AG20443 (cell line): ENCODE data around the gene LRRC7.

Source experiments
- DNase-seq: peaks from one replicate; pipeline ENCODE4 v3.0.0; 2012; ENCODE audit warnings: low spot score, mixed read lengths

Gene LRRC7

DNA sequence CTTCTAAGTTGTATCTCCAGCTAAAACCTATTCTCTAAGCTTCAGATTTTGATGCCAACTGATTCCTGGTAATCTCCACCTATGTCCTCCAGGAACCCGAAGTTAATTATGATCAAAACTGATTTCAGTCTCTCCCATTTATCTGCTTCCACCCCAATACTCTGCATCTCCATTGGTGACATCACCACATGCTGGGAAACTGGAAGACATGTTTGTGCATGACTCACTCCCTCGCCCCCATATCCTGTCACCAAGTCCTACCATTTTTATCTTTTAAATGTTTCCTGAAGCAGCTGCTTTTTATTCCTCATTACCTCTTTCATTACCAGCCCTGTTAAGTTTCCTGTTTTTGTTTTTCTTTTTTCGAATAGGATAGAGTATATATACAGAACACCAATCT lies 409.2 kb downstream of the LRRC7 start:
- peak; percentile 21 for DNase-seq

- DNase-seq: peak; percentile 71
Observed at GRCh38 chr1:69982992-69983391, 415.3 kb downstream of the LRRC7 start.

DNA sequence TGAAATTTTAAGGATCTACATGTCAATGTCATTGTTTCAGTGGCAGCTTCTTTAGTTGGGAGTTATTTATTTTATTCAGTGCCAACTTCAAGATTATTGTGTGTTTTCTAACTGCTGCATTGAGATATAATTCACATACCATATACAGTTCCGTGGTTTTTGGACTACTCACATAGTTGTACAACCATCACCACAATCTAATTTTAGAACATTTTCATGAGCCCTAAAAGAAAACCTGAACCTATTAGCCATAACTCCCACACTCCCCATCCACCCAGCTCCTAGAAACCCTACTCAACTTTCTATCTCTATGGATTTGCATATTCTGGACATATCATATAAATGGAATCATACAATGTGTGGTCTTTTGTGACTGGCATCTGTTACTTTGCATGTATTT lies 417.7 kb downstream of the LRRC7 start:
- DNase-seq: no peak

DNA sequence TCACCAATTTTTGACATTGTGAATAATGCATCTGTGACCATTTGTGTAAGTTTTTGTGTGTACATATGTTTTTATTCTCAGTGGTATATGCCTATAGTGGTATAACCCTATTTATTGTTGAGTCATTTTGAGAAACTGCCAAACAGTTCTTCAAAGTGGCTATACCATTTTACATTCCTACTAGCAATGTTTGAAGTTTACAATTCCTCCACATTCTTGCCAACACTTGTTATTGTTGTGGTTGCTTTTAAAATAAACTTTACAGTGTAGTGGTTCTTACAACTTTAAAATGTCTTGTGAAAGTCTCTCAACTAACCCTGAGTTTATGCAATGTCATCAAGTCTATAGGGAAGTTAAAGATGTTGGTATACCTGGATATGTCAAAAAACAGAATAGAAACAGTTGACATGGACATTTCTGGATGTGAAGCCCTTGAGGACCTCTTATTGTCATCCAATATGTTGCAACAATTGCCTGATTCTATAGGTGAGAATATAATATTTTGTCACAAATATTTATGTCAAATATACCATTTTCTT lies 418.2 kb downstream of the LRRC7 start:
- no peak for DNase-seq

GRCh38 chr1:69987881-69988280 lies 420.2 kb downstream of the LRRC7 start:
- DNase-seq: no peak

DNA sequence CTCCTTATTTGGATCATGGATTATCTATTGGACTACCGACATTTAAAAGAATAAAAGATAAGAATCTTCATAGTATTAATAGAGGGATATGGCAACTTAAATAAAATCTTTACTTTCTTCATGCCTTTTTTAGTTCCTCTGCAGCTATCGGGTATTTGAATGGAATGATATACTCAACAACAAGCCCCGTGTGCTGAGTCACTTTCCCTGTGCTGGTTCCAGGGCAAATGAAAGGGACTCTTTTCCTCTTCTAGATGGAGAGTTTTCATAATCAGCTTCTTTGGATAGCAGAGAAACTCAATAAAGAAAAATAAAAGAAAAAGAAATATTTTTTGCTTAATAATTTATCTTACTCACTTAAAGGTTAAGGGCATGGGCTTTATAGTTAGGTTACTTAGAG lies 423.9 kb downstream of the LRRC7 start:
- DNase-seq: peak; percentile 50

- no peak for DNase-seq
Observed at GRCh38 chr1:69992594-69992993, 424.9 kb downstream of the LRRC7 start.

GRCh38 chr1:69993810-69994209 lies 426.1 kb downstream of the LRRC7 start:
- no peak for DNase-seq

- DNase-seq: peak; percentile 11
Observed at GRCh38 chr1:69994241-69994640, 426.5 kb downstream of the LRRC7 start.

DNA sequence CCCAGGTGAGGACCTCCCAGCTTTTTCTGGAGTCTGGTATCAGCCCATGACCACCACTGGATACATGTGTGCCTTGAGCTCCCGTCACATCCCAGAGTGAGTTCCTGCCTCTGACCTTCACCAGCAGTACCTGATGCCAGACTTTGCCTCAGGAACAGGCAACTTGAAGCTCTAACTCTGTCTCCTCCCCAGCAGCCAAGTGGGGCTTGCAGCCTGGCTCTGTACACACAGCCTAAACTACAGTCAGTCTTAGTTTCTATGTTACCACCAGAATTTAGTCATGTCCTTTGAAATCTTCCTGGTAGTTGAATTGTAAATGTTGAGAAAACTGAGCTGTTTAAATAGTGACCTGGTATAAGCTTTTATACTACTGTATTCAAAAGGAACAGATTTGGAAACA lies 431.1 kb downstream of the LRRC7 start:
- DNase-seq: no peak

- DNase-seq: no peak
Observed at GRCh38 chr1:70003211-70003908, 435.6 kb downstream of the LRRC7 start.

GRCh38 chr1:70005386-70006034 lies 437.8 kb downstream of the LRRC7 start:
- DNase-seq: no peak

DNA sequence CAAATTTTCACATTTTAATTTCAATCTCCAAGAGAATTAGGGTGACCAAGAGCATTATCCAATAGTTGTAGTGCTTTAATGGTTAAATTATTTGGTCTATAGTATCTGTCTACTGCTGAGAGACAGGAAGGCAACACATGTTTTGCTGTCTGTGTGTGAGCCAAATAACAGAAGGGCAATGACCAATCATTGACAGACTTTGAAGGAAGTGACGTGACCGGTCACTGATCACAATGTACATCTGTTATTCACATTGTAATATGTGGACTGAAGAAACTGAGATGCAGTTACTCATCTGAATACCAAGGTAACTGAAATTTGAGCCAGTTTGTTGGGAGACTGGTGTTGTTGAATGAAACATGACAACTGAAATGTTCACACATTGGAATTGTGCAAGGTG lies 440.9 kb downstream of the LRRC7 start:
- no peak for DNase-seq

GRCh38 chr1:70017770-70018169 lies 450.0 kb downstream of the LRRC7 start:
- no peak for DNase-seq

- no peak for DNase-seq
Observed at GRCh38 chr1:70024272-70024671, 456.6 kb downstream of the LRRC7 start.

DNA sequence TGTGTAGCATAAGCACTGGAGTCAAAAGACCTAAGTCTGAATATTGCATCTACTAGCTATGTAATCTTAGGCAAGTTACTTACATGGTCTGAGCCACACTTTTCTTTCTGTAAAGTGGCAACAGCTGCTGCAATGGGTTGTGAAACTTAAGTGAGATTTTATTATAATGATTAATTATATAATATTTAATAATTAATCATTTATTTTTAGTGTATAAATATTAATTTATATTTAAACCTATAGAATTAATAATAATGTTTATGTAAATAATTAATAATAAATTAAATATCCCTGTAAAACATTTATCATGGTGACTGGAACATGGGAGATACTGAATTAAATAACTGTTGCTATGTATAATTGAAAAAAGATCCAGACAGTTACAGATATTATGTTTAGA lies 457.3 kb downstream of the LRRC7 start:
- DNase-seq: no peak

- no peak for DNase-seq
Observed at GRCh38 chr1:70025846-70026245, 458.1 kb downstream of the LRRC7 start.

- DNase-seq: no peak
Observed at GRCh38 chr1:70033266-70033873, 465.6 kb downstream of the LRRC7 start.

GRCh38 chr1:70033936-70034335 lies 466.2 kb downstream of the LRRC7 start:
- DNase-seq: no peak

DNA sequence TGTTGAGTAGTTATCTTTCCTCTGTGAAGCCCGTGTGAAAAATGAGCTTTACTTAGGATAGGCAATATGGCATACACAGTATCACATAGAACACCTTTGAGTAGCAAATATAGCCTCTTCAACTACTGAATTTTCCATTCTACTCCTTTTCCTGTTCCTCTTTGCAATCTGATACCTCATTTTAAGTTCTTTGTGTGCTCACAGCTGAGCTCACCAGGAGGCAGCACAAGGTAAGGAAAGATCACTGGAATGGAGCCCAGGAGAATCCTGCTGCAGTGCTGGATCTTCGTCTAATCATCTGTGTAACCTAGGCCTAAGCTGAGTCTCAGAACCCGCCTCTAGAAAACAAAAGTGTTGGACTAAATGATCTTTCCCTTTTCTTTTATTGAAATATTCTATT lies 466.7 kb downstream of the LRRC7 start:
- DNase-seq: peak; percentile 55

DNA sequence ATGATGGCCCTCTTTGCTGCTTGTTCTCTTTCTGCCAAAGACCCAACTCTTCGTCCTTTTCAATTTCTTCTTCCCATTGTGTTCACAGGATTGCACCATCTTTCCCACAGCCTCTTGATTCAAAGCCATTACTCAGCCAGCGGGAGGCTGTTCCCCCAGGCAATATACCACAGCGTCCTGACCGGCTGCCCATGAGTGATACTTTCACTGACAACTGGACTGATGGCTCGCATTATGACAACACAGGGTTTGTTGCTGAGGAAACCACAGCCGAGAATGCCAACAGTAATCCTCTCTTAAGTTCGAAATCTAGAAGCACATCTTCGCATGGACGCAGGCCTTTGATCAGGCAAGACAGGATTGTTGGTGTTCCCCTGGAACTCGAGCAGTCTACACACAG lies 470.3 kb downstream of the LRRC7 start:
- no peak for DNase-seq

DNA sequence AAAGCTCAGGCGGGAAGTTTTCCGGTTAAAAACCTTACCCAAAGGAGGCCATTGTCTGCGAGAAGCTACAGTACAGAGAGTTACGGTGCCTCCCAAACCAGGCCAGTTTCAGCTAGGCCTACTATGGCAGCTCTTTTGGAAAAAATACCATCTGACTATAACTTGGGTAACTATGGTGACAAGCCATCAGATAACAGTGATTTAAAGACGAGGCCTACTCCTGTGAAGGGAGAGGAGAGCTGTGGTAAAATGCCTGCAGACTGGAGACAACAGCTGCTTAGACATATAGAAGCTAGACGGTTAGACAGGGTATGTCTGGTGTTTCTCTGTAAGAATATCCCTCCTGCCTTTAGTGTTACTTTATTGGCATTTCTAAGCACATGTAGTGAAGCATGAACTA lies 471.8 kb downstream of the LRRC7 start:
- no peak for DNase-seq

DNA sequence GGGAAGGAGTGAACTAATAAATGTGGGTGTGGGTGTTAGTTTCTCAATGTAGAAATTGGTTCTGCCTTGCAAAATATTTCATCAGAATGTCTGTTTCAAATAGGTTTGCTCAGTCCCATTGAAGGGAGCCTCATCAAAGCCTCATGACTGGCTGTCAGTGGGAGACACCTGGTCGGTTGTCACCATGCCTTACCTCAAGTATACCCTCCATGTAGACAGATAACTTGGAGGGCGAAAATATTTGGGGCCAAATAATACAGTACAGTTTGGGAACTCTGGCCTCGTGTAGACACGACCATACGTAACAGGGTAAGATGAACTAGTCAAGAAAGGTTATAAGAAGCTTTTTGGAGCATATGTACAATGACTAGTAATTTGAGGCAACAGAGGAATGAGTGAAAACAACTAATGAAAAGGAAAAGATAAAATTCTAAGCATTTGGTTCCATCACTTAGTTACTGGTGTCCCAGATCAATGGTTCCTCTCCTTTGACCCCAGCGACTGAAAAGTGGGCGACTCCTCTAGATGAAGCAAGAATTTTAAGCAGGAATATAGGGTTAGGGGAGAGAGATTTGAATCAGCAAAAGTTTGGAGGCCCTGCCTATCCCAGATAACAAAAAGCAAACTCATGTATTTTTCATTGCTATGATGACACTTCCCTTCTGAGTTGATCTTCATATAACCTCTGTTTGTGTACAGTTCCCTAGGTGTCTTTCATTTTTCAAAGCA lies 473.8 kb downstream of the LRRC7 start:
- DNase-seq: no peak
